ENCODE measurements around the gene CD164L2.

The CD164L2 gene

GRCh38 chr1:27356619-27357280 lies 26.4 kb downstream of the CD164L2 start:
- H3K4me3 ChIP-seq (replicated peaks in 1 of 2; ENCODE audit: low read depth in 2 of 2, low read length in 2 of 2) = no peak overlapping the region
- no peak for DNase-seq (ENCODE audit: low read depth in 2 of 2)
- no peak for TF ChIP-seq CTCF (IDR thresholded peaks at IDR 0.05; ENCODE audit: low read depth, low read length)

- TF ChIP-seq CTCF (IDR thresholded peaks at IDR 0.05; ENCODE audit: low read depth, low read length) = no peak
- no peak overlapping the region for H3K4me3 ChIP-seq (replicated peaks in 1 of 2; ENCODE audit: low read depth in 2 of 2, low read length in 2 of 2)
- DNase-seq (ENCODE audit: low read depth in 2 of 2) = no peak
These were observed 26.9 kb downstream of the CD164L2 start for GRCh38 chr1:27356277-27356618.

GRCh38 chr1:27355683-27356082 lies 27.4 kb downstream of the CD164L2 start:
- no peak overlapping the region for H3K4me3 ChIP-seq (replicated peaks in 1 of 2; ENCODE audit: low read depth in 2 of 2, low read length in 2 of 2)
- DNase-seq (ENCODE audit: low read depth in 2 of 2) = no peak
- TF ChIP-seq CTCF (IDR thresholded peaks at IDR 0.05; ENCODE audit: low read depth, low read length) = no peak

DNA sequence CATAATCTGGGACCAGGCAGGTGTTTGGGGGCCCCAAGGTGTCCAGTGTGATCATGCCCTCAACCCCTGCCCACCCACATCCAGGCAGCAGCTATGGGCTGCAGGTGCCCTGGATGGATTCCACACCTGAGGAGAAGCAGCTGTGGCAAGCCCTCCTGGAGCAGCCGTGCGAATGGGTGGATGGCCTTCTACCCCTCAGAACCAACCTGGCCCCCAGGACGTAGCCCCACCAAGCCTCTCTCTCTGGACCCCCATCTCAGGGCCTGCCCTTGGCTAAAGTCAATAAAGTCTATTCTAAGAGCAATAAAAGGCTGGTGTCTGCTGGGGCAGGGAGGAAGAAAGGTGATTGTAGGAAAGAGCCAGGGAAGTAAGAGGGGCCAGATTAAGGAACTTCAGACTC lies 29.5 kb downstream of the CD164L2 start:
- no peak for DNase-seq (ENCODE audit: low read depth in 2 of 2)
- no peak for TF ChIP-seq CTCF (IDR thresholded peaks at IDR 0.05; ENCODE audit: low read depth, low read length)
- no peak overlapping the region for H3K4me3 ChIP-seq (replicated peaks in 1 of 2; ENCODE audit: low read depth in 2 of 2, low read length in 2 of 2)

DNA sequence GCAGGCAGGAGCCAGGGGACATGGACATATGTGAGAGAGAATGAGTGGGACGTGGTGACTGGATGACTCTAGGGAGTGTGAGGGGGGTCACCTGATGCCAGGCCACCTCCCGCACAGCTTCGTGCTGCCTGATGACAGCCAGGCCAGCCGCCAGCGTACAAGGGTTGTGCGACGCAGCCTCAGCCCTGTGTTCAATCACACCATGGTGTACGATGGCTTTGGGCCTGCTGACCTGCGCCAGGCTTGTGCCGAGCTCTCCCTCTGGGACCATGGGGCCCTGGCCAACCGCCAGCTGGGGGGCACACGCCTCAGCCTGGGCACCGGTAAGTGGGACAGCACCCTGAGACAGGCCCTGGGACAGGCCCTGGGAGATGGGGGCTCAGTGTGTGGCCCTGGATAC lies 30.0 kb downstream of the CD164L2 start:
- no peak overlapping the region for H3K4me3 ChIP-seq (replicated peaks in 1 of 2; ENCODE audit: low read depth in 2 of 2, low read length in 2 of 2)
- TF ChIP-seq CTCF (IDR thresholded peaks at IDR 0.05; ENCODE audit: low read depth, low read length) = no peak
- DNase-seq (ENCODE audit: low read depth in 2 of 2) = no peak

DNA sequence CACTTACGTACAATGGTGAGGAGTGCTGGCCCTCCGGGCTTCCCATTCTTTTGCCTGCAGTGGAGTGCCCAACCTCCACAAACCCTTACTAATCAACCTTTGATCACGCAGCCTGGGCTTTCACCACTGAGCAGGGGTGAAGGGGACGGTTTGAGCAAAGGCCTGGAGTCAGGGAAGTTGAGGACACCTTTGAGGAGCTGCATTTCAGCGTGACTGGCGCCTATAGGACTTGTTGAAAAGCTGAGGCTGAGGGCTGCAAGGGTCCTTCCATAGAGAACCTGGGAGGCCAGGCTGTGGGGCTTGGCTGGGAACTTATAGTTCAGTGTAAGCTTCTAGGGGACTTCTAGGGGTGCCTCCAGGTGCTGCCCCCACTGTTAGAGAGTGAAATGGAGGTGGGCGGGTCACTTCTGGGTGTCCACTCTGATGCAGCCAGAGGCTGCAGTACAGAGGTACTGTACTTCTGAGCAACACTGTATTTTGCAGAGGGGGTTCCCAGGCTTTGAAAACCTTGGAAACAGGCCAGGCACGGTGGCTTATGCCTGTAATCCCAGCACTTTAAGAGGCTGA lies 31.5 kb downstream of the CD164L2 start:
- DNase-seq (ENCODE audit: low read depth in 2 of 2) = no peak
- no peak overlapping the region for H3K4me3 ChIP-seq (replicated peaks in 1 of 2; ENCODE audit: low read depth in 2 of 2, low read length in 2 of 2)
- no peak for TF ChIP-seq CTCF (IDR thresholded peaks at IDR 0.05; ENCODE audit: low read depth, low read length)
